PC-3 (cell line): ENCODE measurements around the gene VWA3B.

ENCODE experiments used
- EZH2phosphoT487 ChIP-seq: fragments of 300-600 bp; sonication (generic); IDR thresholded peaks from 2 replicates; pipeline ENCODE4 v1.6.1; 2018; ENCODE audit warnings: mild to moderate bottlenecking, antibody characterized with exemption, low read length, borderline replicate concordance
- TF ChIP-seq, protein P1 (sequence below): fragments of 300-600 bp; sonication (generic); conservative IDR thresholded peaks from 2 replicates; pipeline ENCODE4 v1.5.1; 2017; ENCODE audit warnings: antibody characterized with exemption, low read depth, mild to moderate bottlenecking, low read length

DNA sequence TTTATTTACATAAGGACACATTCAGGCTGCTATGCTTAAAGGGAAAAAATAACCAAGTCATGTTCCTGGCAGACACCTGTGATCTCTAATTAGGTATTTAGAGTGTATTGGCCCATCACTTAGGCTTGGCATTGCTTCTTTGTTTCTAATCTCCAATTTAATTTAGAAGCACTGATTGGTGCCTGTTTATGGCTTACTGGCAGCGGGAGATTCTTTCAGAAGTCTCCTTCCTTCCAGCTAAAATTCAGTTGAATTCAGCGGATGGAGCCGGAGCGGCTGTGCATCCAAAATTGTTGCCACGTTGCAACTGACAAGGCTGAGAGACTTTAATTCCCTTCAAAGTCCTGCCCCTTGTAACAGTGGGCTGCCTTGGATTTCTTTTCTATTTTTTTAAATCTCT is 66.5 kb downstream of the VWA3B start:
- TF ChIP-seq, protein P1, sequence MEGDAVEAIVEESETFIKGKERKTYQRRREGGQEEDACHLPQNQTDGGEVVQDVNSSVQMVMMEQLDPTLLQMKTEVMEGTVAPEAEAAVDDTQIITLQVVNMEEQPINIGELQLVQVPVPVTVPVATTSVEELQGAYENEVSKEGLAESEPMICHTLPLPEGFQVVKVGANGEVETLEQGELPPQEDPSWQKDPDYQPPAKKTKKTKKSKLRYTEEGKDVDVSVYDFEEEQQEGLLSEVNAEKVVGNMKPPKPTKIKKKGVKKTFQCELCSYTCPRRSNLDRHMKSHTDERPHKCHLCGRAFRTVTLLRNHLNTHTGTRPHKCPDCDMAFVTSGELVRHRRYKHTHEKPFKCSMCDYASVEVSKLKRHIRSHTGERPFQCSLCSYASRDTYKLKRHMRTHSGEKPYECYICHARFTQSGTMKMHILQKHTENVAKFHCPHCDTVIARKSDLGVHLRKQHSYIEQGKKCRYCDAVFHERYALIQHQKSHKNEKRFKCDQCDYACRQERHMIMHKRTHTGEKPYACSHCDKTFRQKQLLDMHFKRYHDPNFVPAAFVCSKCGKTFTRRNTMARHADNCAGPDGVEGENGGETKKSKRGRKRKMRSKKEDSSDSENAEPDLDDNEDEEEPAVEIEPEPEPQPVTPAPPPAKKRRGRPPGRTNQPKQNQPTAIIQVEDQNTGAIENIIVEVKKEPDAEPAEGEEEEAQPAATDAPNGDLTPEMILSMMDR: no peak
- TF ChIP-seq EZH2phosphoT487: no peak
